HepG2 (cell line): ENCODE results near the gene GRM5. TPM values are rescaled to one million over a fixed set of nuclear protein-coding genes. Genes with fewer than 3 reads are reported as not detected.
A peak's percentile ranks its signal among the peaks of the same experiment; 100 is the strongest.
"Not testable (repeated sequence)": the region's sequence is repeated elsewhere in the genome, so short reads cannot be mapped to it uniquely, and the experiment has no call there.

Experiments
- ATAC-seq: fragments of 200-7000 bp; cut with Tn5 transposase; 3 replicates; pipeline ENCODE4 v1.9.1; 2020; ENCODE audit warnings: mild to moderate bottlenecking, moderate library complexity
- BruUV-seq: library from RNA; stranded (reverse); fragments of 400-500 nt; replicated peaks from 2 replicates; lab custom pipeline; 2021; lab: Mats Ljungman, UMichigan
- CTCF ChIA-PET: fragments of 300-600 bp; formaldehyde crosslinking; extraction: SDS; loops from one replicate; lab custom pipeline; 2021; ENCODE audit warnings: low total read pairs, inconsistent platforms, low intra/inter-chr PET ratio; lab: Yijun Ruan, JAX
- POLR2A ChIA-PET: fragments of 350-600 bp; sonication (Branson Sonifier 250); formaldehyde crosslinking; loops from one replicate; lab custom pipeline; 2020; ENCODE audit warnings: antibody characterized with exemption, inconsistent platforms; lab: Yijun Ruan, JAX
- DNase-seq: peaks from one replicate; pipeline ENCODE4 v3.0.0-alpha.2; 2015; ENCODE audit warnings: low spot score
- FAIRE-seq: peaks from 3 replicates; lab custom pipeline; 2011; peaks lifted over from hg19 to GRCh38; lab: Jason Lieb, UNC
- H2AFZ ChIP-seq: one replicate; pipeline ENCODE4 v1.6.1; 2011; ENCODE audit warnings: low read length, inconsistent platforms
- H3K27ac ChIP-seq: fragments of 300-600 bp; 3 replicates; pipeline ENCODE4 v1.8.0; 2011; ENCODE audit warnings: mixed run types, mild to moderate bottlenecking, mixed read lengths, low read length, inconsistent platforms; ENCODE audit not compliant: insufficient read depth; ENCODE audit errors: extremely low read length
- H3K27me3 ChIP-seq, 2 experiments: fragments of 200-600 bp in 1 of 2; 2 replicates in 1 of 2; 3 replicates in 1 of 2; pipeline versions ENCODE4 v1.6.0 to v1.8.0; 2011; ENCODE audit warnings: low read length in 2 of 2, mild to moderate bottlenecking in 2 of 2, moderate library complexity in 2 of 2, inconsistent platforms in 1 of 2; ENCODE audit not compliant: insufficient read depth in 2 of 2, control insufficient read depth in 1 of 2
- H3K36me3 ChIP-seq, 2 experiments: fragments of 200-600 bp in 1 of 2; replicated peaks in 1 of 2; 2 replicates in 1 of 2; 3 replicates in 1 of 2; pipeline versions ENCODE4 v1.5.1 to v1.8.0; 2011; ENCODE audit warnings: low read length in 2 of 2, inconsistent platforms in 1 of 2; ENCODE audit not compliant: insufficient read depth in 2 of 2, control insufficient read depth in 1 of 2
- H3K4me1 ChIP-seq: 2 replicates; pipeline ENCODE4 v1.5.1; 2012; ENCODE audit warnings: low read length, inconsistent platforms; ENCODE audit not compliant: insufficient read depth
- H3K4me2 ChIP-seq: 2 replicates; pipeline ENCODE4 v1.6.0; 2011; ENCODE audit warnings: low read depth, low read length, inconsistent platforms
- H3K4me3 ChIP-seq, 3 experiments: fragments of 200-600 bp in 1 of 3; sonication (generic), shearing (Covaris generic) in 1 of 3; replicated peaks in 1 of 3; 2 replicates each; pipeline ENCODE4 v1.5.1; 2011 to 2016; ENCODE audit warnings: low read length in 3 of 3, inconsistent platforms in 2 of 3, low read depth in 2 of 3, mild to moderate bottlenecking in 2 of 3, control low read depth in 1 of 3, mixed read lengths in 1 of 3; ENCODE audit not compliant: insufficient read depth in 1 of 3
- H3K79me2 ChIP-seq: one replicate; pipeline ENCODE4 v1.6.1; 2011; ENCODE audit warnings: low read length, inconsistent platforms; ENCODE audit not compliant: insufficient read depth
- H3K9ac ChIP-seq: 2 replicates; pipeline ENCODE4 v1.6.0; 2011; ENCODE audit warnings: mild to moderate bottlenecking, low read depth, low read length, inconsistent platforms; ENCODE audit not compliant: insufficient read depth
- H3K9me3 ChIP-seq: 2 replicates; pipeline ENCODE4 v1.5.1; 2012; ENCODE audit warnings: mild to moderate bottlenecking, low read length
- H4K20me1 ChIP-seq: 2 replicates; pipeline ENCODE4 v1.6.0; 2011; ENCODE audit warnings: inconsistent platforms, mild to moderate bottlenecking, low read length, moderate library complexity; ENCODE audit not compliant: insufficient read depth
- REST ChIP-seq, 2 experiments: IDR thresholded peaks; 2 replicates each; pipeline ENCODE4 v1.6.1; 2011 to 2012; ENCODE audit warnings: low read length in 2 of 2, borderline replicate concordance in 1 of 2, low read depth in 1 of 2, mild to moderate bottlenecking in 1 of 2, moderate library complexity in 1 of 2
- WGBS: methylation state at CpG from one replicate; pipeline ENCODE4 v1.1.6; 2017; ENCODE audit warnings: low lambda C conversion rate; 5-methylcytosine and 5-hydroxymethylcytosine counted together
- in situ Hi-C: cut with HindIII; loops from 2 replicates; pipeline ENCODE4 v1.10.0; 2017; ENCODE audit warnings: low pct_unique_long_range_greater_than_20kb; ENCODE audit not compliant: extremely low pct_ligation_motif_present
- intact Hi-C: fragments of 100-400 bp; cut with micrococcal nuclease; formaldehyde crosslinking; loops from one replicate; pipeline ENCODE4 v1.10.0; 2022; ENCODE audit not compliant: unreplicated experiment
- polyA plus RNA-seq, 8 experiments: library from polyadenylated mRNA; depleted of rRNA in 3 of 8; stranded (reverse) in 7 of 8; unstranded in 1 of 8; fragments of >200 nt; fragmentation: Illumina TruSeq in 4 of 8; extraction: Trizol in 4 of 8; gene quantifications; 2 replicates each; pipeline versions ENCODE4 v1.2.1 to v1.2.3, GENCODE V29; 2011 to 2016; ENCODE audit warnings: low read depth in 4 of 8, missing spikeins in 1 of 8, mixed read lengths in 1 of 8; ENCODE audit not compliant: insufficient read depth in 1 of 8
- total RNA-seq, 5 experiments: library from RNA; depleted of rRNA; stranded (reverse); fragments of >200 nt; fragmentation: Illumina TruSeq; extraction: Trizol; gene quantifications; 2 replicates each; pipeline ENCODE4 v1.2.3, GENCODE V29; 2016; ENCODE audit warnings: low read depth in 1 of 5

Gene GRM5
- total and polyA plus RNA-seq, 2 of the 13 experiments (the other 11 are each of a cell fraction or from before 2014, with no cell fraction given) = not detected

- H2AFZ ChIP-seq, POLR2A ChIA-PET, CTCF ChIA-PET, H3K9me3 ChIP-seq, H3K9ac ChIP-seq, H3K79me2 ChIP-seq, intact Hi-C loops, H3K36me3 ChIP-seq, in situ Hi-C loops, H3K4me3 ChIP-seq, H3K4me2 ChIP-seq, H3K4me1 ChIP-seq, ATAC-seq, H3K27me3 ChIP-seq, FAIRE-seq, BruUV-seq, DNase-seq, H4K20me1 ChIP-seq, H3K27ac ChIP-seq: not testable (repeated sequence)
- 4% methylated on average over 16 of the region's 17 CpGs for WGBS
Measured at GRCh38 chr11:89063481-89063951, 2.3 kb downstream of the GRM5 start.

GRCh38 chr11:89062771-89063298, 2.9 kb downstream of the GRM5 start:
- H3K4me3 ChIP-seq, BruUV-seq, H3K9me3 ChIP-seq, H3K27ac ChIP-seq, H3K36me3 ChIP-seq, H3K9ac ChIP-seq, H3K4me1 ChIP-seq, FAIRE-seq, intact Hi-C loops, H3K4me2 ChIP-seq, DNase-seq, H2AFZ ChIP-seq, H3K79me2 ChIP-seq, in situ Hi-C loops, POLR2A ChIA-PET, H3K27me3 ChIP-seq, CTCF ChIA-PET, H4K20me1 ChIP-seq: not testable (repeated sequence)
- peak in 1 of 2 experiments; percentile 35; a peak in 1 of 4 replicates for TF ChIP-seq REST (IDR thresholded peaks at IDR 0.05; ENCODE audit: borderline replicate concordance in 1 of 2, low read depth in 1 of 2, low read length in 2 of 2)
- ATAC-seq = peak; percentile 52; the same call in 2 of the 3 replicates
- 33% methylated on average over 12 of the region's 25 CpGs for WGBS
